IMR-90 (cell line): Measurements from ENCODE around the gene ADAMTS3. TPM values are rescaled to one million over a fixed set of nuclear protein-coding genes. Genes with fewer than 3 reads are reported as not detected.

ENCODE experiments used
- ATAC-seq: fragments of 200-7000 bp; cut with Tn5 transposase; 2 replicates; pipeline ENCODE4 v1.9.1; 2020; ENCODE audit warnings: low read depth, mild to moderate bottlenecking, moderate library complexity
- BruUV-seq: library from RNA; stranded (reverse); fragments of 400-500 nt; replicated peaks from 2 replicates; lab custom pipeline; 2021; lab: Mats Ljungman, UMichigan
- CTCF ChIA-PET: fragments of 300-600 bp; formaldehyde crosslinking; extraction: SDS; loops from one replicate; lab custom pipeline; 2021; ENCODE audit warnings: antibody characterized with exemption; lab: Yijun Ruan, JAX
- POLR2A ChIA-PET: fragments of 300-600 bp; sonication (Branson Sonifier 250); formaldehyde crosslinking; loops from one replicate; lab custom pipeline; 2022; ENCODE audit warnings: antibody characterized with exemption; ENCODE audit not compliant: unreplicated experiment; lab: Charles Lee
- DNase-seq: peaks from one replicate; pipeline ENCODE4 v3.0.0; 2013
- H2AFZ ChIP-seq: replicated peaks from 2 replicates; pipeline ENCODE3; 2013; ENCODE audit warnings: low read length, mild to moderate bottlenecking; ENCODE audit not compliant: poor library complexity
- H2AK5ac ChIP-seq: 2 replicates; pipeline ENCODE4 v1.6.1; 2013; ENCODE audit warnings: low read depth, low read length, inconsistent platforms
- H2AK9ac ChIP-seq: replicated peaks from 2 replicates; pipeline ENCODE3; 2013; ENCODE audit warnings: mild to moderate bottlenecking, low read depth, low read length, moderate library complexity; ENCODE audit not compliant: poor library complexity
- H2BK120ac ChIP-seq: 2 replicates; pipeline ENCODE4 v1.6.1; 2013; ENCODE audit warnings: low read depth, low read length, inconsistent platforms
- H2BK15ac ChIP-seq: 3 replicates; pipeline ENCODE4 v1.6.1; 2013; ENCODE audit warnings: low read depth, low read length, inconsistent platforms
- H2BK20ac ChIP-seq: 2 replicates; pipeline ENCODE4 v1.6.1; 2013; ENCODE audit warnings: low read depth, mild to moderate bottlenecking, inconsistent platforms, low read length, moderate library complexity
- H2BK5ac ChIP-seq: 2 replicates; pipeline ENCODE4 v1.6.1; 2013; ENCODE audit warnings: mild to moderate bottlenecking, low read depth, low read length, inconsistent platforms; ENCODE audit not compliant: poor library complexity, severe bottlenecking
- H3K14ac ChIP-seq: replicated peaks from 2 replicates; pipeline ENCODE4 v1.6.1; 2013; ENCODE audit warnings: low read depth, low read length, inconsistent platforms
- H3K18ac ChIP-seq: 2 replicates; pipeline ENCODE4 v1.6.1; 2013; ENCODE audit warnings: low read depth, low read length, control low read depth
- H3K23ac ChIP-seq: 2 replicates; pipeline ENCODE4 v1.6.1; 2013; ENCODE audit warnings: low read depth, low read length, inconsistent platforms
- H3K27ac ChIP-seq: 2 replicates; pipeline ENCODE4 v1.5.1; 2013; ENCODE audit warnings: mild to moderate bottlenecking, control low read depth, low read length; ENCODE audit not compliant: insufficient read depth
- H3K27me3 ChIP-seq: 2 replicates; pipeline ENCODE4 v1.6.1; 2013; ENCODE audit warnings: low read length; ENCODE audit not compliant: control insufficient read depth, insufficient read depth
- H3K36me3 ChIP-seq: 2 replicates; pipeline ENCODE4 v1.6.1; 2013; ENCODE audit warnings: low read length, mixed read lengths; ENCODE audit not compliant: control insufficient read depth, insufficient read depth
- H3K4ac ChIP-seq: 2 replicates; pipeline ENCODE4 v1.6.1; 2013; ENCODE audit warnings: low read depth, low read length, inconsistent platforms
- H3K4me1 ChIP-seq: 2 replicates; pipeline ENCODE4 v1.6.1; 2013; ENCODE audit warnings: low read length, mixed read lengths; ENCODE audit not compliant: control insufficient read depth, insufficient read depth
- H3K4me2 ChIP-seq: 2 replicates; pipeline ENCODE4 v1.6.1; 2013; ENCODE audit warnings: low read depth, mild to moderate bottlenecking, control low read depth, low read length, moderate library complexity
- H3K4me3 ChIP-seq: 2 replicates; pipeline ENCODE4 v1.5.1; 2013; ENCODE audit warnings: low read depth, mild to moderate bottlenecking, control low read depth, low read length, moderate library complexity; ENCODE audit not compliant: insufficient read depth
- H3K56ac ChIP-seq: 2 replicates; pipeline ENCODE4 v1.6.1; 2013; ENCODE audit warnings: low read length, inconsistent platforms; ENCODE audit not compliant: insufficient read depth; ENCODE audit errors: extremely low read depth
- H3K79me1 ChIP-seq, 2 experiments: 2 replicates each; pipeline ENCODE4 v1.6.1; 2013; ENCODE audit warnings: low read length in 2 of 2, inconsistent platforms in 1 of 2, low read depth in 1 of 2
- H3K9ac ChIP-seq: 2 replicates; pipeline ENCODE4 v1.6.1; 2013; ENCODE audit warnings: low read depth, low read length, control low read depth
- H3K9me1 ChIP-seq: 2 replicates; pipeline ENCODE4 v1.6.1; 2013; ENCODE audit warnings: low read length, inconsistent platforms; ENCODE audit not compliant: insufficient read depth
- H3K9me3 ChIP-seq: 2 replicates; pipeline ENCODE4 v1.6.1; 2013; ENCODE audit warnings: low read length; ENCODE audit not compliant: control insufficient read depth, insufficient read depth
- H4K20me1 ChIP-seq: 2 replicates; pipeline ENCODE4 v1.6.1; 2013; ENCODE audit warnings: low read length, inconsistent platforms; ENCODE audit not compliant: insufficient read depth
- H4K5ac ChIP-seq: 2 replicates; pipeline ENCODE4 v1.6.1; 2013; ENCODE audit warnings: mild to moderate bottlenecking, low read depth, low read length, control low read depth
- H4K8ac ChIP-seq, 2 experiments: 2 replicates each; pipeline ENCODE4 v1.6.1; 2013; ENCODE audit warnings: low read depth in 2 of 2, low read length in 2 of 2, control low read depth in 1 of 2, inconsistent platforms in 1 of 2
- H4K91ac ChIP-seq: 2 replicates; pipeline ENCODE4 v1.6.1; 2013; ENCODE audit warnings: low read depth, low read length, inconsistent platforms; ENCODE audit not compliant: insufficient read depth
- MAZ ChIP-seq: IDR thresholded peaks from 2 replicates; pipeline ENCODE4 v1.6.1; 2012; ENCODE audit warnings: low read depth, mild to moderate bottlenecking, low read length, improper control_type of control experiment, moderate library complexity, borderline replicate concordance
- NFE2L2 ChIP-seq: fragments of 150-350 bp; IDR thresholded peaks from 2 replicates; pipeline ENCODE4 v1.6.1; 2016; ENCODE audit warnings: low read depth, mild to moderate bottlenecking, low read length
- RAD21 ChIP-seq: IDR thresholded peaks from 2 replicates; pipeline ENCODE4 v1.6.1; 2012; ENCODE audit warnings: low read length, improper control_type of control experiment
- RCOR1 ChIP-seq: IDR thresholded peaks from 2 replicates; pipeline ENCODE4 v1.6.1; 2012; ENCODE audit warnings: mild to moderate bottlenecking, low read length, improper control_type of control experiment; ENCODE audit not compliant: insufficient replicate concordance
- SMC3 ChIP-seq: fragments of 150-350 bp; IDR thresholded peaks from 2 replicates; pipeline ENCODE4 v1.6.1; 2016; ENCODE audit warnings: low read depth, mild to moderate bottlenecking, antibody characterized with exemption, low read length, moderate library complexity
- WGBS, 2 experiments: methylation state at CpG; one replicate each; pipeline versions ENCODE4 v1.1.5 to v1.1.7; 2013; ENCODE audit warnings: missing lambda C conversion rate in 2 of 2; ENCODE audit not compliant: insufficient read length in 1 of 2; ENCODE audit errors: extremely low coverage in 2 of 2; 5-methylcytosine and 5-hydroxymethylcytosine counted together
- dilution Hi-C: fragments of 300-500 bp; cut with HindIII; formaldehyde crosslinking; loops from one replicate; pipeline ENCODE4 v1.14.3; 2018; ENCODE audit warnings: low sequenced_read_pairs; ENCODE audit not compliant: unreplicated experiment
- in situ Hi-C: fragments of 300-500 bp; cut with MboI; formaldehyde crosslinking; loops from 3 replicates; pipeline ENCODE4 v1.14.3; 2019; ENCODE audit warnings: low sequenced_read_pairs, inconsistent platforms, mixed read lengths
- intact Hi-C: fragments of 100-400 bp; cut with micrococcal nuclease; formaldehyde crosslinking; loops from 2 replicates; pipeline ENCODE4 v1.10.0; 2022
- polyA plus RNA-seq, 3 experiments: library from polyadenylated mRNA; depleted of rRNA; stranded (reverse); fragments of >200 nt; gene quantifications; 2 replicates each; pipeline ENCODE4 v1.2.3, GENCODE V29; 2012; ENCODE audit warnings: low replicate concordance in 1 of 3
- total RNA-seq: library from RNA; depleted of rRNA; stranded (reverse); fragments of >200 nt; gene quantifications from 2 replicates; pipeline ENCODE4 v1.2.3, GENCODE V29; 2012

The ADAMTS3 gene
- total and polyA plus RNA-seq, 2 of the 4 experiments (the other 2 are of a cell fraction), result 0.68 to 2.9 TPM

DNA sequence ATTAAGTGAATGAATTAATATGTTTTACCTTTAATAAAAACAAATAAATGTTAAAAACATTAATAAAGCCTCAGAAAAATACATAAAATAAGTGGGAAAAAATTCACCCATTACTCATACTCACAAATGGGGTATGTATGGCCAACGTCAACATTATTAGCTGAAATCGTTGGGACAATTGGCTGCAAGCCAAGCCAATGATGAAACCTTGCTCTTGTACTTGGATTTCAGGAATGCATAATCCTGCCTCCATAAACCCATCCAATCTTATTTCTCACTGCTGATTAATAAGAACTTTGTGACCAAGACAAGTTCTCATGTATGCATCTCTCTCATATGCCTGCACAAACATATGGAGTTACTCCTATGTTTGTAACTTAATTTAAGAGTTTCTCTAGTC, 35.3 kb upstream of the ADAMTS3 start:
- intact Hi-C loops, result no loop called here
- CTCF ChIA-PET, result no interaction called here
- BruUV-seq, result no TSS peak

More for the DNA sequence above, 35.3 kb upstream of the ADAMTS3 start:
- Histone ChIP-seq H3K27ac (no peak overlapping the region), H3K23ac (no peak overlapping the region), H3K56ac (no peak overlapping the region), H2BK15ac (no peak overlapping the region), H2BK20ac (no peak overlapping the region), H2AK9ac (no peak overlapping the region), H4K8ac (no peak overlapping the region), H2AFZ (no peak overlapping the region), H2BK5ac (no peak overlapping the region), H3K9me1 (no peaks in the 10 kb centered on the region), H3K14ac (no peak overlapping the region), H4K20me1 (no peaks in the 10 kb centered on the region), H3K79me1 (no peaks in the 10 kb centered on the region), H3K9ac (no peak overlapping the region), H2AK5ac (no peak overlapping the region), H3K18ac (no peak overlapping the region), H3K9me3 (no peaks in the 10 kb centered on the region), H3K4ac (no peak overlapping the region), H4K5ac (no peak overlapping the region), H3K27me3 (no peaks in the 10 kb centered on the region), H3K4me2 (no peak overlapping the region), H3K4me1 (no peaks in the 10 kb centered on the region), H2BK120ac (no peak overlapping the region), H4K91ac (no peak overlapping the region), H3K36me3 (no peaks in the 10 kb centered on the region), H3K4me3 (no peak overlapping the region)
- in situ Hi-C loops (no loop called here), dilution Hi-C loops (no loop called here)
- DNase-seq (no peak), ATAC-seq (no peak)
- POLR2A ChIA-PET, result no interaction called here
- TF ChIP-seq SMC3, result no peak
- TF ChIP-seq MAZ, result no peak
- no peak for TF ChIP-seq RCOR1
- no peak for TF ChIP-seq NFE2L2
- no peak for TF ChIP-seq RAD21
- 0% methylated on average over 2 of the region's 2 CpGs; no CpG with 5 or more reads in 1 of the 2 experiments for WGBS, 2 experiments
